Measurements from ENCODE around the gene PRPF8. TPM values are rescaled to one million over a fixed set of nuclear protein-coding genes. Genes with fewer than 3 reads are reported as not detected.

PRPF8 gene
- total and polyA plus RNA-seq, 2 of the 13 experiments (the other 11 are each of a cell fraction or from before 2014, with no cell fraction given) = 112 to 179 TPM

DNA sequence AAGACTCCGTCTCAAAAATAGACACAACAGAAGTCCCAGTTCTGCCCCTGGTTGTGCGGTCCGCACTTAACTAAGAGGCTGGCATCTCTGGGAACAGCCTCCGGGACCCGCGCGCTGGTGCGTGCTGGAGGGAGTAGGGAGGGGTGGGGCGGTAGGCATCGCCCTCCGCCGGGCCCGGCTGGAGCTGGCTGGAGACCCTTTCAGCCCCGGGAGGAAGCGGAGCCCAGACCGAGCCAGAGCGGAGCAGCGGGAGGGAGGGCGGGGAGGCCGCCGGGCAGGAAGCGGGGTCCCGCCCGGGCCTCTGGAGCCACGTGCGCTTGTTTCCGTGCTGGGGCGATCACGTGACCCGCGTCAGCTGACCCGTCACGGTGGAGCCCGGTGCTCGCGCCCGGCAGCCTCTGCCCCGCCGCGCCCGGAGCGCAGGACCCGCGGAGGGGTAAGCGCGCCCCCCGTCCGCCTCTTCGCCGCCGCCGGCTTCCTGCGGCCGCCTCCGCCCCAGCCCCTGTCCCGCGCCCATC lies 39.7 kb upstream of the PRPF8 start, which contains the start of gene WDR81 (continued):
- TF ChIP-seq, protein P1, sequence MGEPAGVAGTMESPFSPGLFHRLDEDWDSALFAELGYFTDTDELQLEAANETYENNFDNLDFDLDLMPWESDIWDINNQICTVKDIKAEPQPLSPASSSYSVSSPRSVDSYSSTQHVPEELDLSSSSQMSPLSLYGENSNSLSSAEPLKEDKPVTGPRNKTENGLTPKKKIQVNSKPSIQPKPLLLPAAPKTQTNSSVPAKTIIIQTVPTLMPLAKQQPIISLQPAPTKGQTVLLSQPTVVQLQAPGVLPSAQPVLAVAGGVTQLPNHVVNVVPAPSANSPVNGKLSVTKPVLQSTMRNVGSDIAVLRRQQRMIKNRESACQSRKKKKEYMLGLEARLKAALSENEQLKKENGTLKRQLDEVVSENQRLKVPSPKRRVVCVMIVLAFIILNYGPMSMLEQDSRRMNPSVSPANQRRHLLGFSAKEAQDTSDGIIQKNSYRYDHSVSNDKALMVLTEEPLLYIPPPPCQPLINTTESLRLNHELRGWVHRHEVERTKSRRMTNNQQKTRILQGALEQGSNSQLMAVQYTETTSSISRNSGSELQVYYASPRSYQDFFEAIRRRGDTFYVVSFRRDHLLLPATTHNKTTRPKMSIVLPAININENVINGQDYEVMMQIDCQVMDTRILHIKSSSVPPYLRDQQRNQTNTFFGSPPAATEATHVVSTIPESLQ (CRISPR knock-in tag; conservative IDR thresholded peaks at IDR 0.05) = no peak
- TF ChIP-seq, protein P2, sequence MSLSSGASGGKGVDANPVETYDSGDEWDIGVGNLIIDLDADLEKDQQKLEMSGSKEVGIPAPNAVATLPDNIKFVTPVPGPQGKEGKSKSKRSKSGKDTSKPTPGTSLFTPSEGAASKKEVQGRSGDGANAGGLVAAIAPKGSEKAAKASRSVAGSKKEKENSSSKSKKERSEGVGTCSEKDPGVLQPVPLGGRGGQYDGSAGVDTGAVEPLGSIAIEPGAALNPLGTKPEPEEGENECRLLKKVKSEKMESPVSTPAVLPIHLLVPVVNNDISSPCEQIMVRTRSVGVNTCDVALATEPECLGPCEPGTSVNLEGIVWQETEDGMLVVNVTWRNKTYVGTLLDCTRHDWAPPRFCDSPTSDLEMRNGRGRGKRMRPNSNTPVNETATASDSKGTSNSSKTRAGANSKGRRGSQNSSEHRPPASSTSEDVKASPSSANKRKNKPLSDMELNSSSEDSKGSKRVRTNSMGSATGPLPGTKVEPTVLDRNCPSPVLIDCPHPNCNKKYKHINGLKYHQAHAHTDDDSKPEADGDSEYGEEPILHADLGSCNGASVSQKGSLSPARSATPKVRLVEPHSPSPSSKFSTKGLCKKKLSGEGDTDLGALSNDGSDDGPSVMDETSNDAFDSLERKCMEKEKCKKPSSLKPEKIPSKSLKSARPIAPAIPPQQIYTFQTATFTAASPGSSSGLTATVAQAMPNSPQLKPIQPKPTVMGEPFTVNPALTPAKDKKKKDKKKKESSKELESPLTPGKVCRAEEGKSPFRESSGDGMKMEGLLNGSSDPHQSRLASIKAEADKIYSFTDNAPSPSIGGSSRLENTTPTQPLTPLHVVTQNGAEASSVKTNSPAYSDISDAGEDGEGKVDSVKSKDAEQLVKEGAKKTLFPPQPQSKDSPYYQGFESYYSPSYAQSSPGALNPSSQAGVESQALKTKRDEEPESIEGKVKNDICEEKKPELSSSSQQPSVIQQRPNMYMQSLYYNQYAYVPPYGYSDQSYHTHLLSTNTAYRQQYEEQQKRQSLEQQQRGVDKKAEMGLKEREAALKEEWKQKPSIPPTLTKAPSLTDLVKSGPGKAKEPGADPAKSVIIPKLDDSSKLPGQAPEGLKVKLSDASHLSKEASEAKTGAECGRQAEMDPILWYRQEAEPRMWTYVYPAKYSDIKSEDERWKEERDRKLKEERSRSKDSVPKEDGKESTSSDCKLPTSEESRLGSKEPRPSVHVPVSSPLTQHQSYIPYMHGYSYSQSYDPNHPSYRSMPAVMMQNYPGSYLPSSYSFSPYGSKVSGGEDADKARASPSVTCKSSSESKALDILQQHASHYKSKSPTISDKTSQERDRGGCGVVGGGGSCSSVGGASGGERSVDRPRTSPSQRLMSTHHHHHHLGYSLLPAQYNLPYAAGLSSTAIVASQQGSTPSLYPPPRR (CRISPR knock-in tag; IDR thresholded peaks at IDR 0.05; ENCODE audit: borderline replicate concordance) = 0 out of 2 replicates have a peak, but pooled peaks have one; percentile 33
- TF ChIP-seq ZNF878 (CRISPR knock-in tag; IDR thresholded peaks at IDR 0.05) (no peak), RXRA (CRISPR knock-in tag; IDR thresholded peaks at IDR 0.05) (no peak), MAFG (CRISPR knock-in tag; IDR thresholded peaks at IDR 0.05) (no peak), ZNF441 (CRISPR knock-in tag; IDR thresholded peaks at IDR 0.05; ENCODE audit: borderline replicate concordance) (peak; percentile 36; the same call in 1 of the 2 replicates), ZBTB1 (CRISPR knock-in tag; IDR thresholded peaks at IDR 0.05; ENCODE audit: borderline replicate concordance) (no peak), SRY (CRISPR knock-in tag; IDR thresholded peaks at IDR 0.05) (peak; percentile 40; the same call in 1 of the 2 replicates), ZC3H13 (CRISPR knock-in tag; IDR thresholded peaks at IDR 0.05) (no peak; the same call in 1 of the 2 replicates), ZNF260 (CRISPR knock-in tag; IDR thresholded peaks at IDR 0.05; ENCODE audit: borderline replicate concordance, low read depth) (no peak)
- TF ChIP-seq, protein P3, sequence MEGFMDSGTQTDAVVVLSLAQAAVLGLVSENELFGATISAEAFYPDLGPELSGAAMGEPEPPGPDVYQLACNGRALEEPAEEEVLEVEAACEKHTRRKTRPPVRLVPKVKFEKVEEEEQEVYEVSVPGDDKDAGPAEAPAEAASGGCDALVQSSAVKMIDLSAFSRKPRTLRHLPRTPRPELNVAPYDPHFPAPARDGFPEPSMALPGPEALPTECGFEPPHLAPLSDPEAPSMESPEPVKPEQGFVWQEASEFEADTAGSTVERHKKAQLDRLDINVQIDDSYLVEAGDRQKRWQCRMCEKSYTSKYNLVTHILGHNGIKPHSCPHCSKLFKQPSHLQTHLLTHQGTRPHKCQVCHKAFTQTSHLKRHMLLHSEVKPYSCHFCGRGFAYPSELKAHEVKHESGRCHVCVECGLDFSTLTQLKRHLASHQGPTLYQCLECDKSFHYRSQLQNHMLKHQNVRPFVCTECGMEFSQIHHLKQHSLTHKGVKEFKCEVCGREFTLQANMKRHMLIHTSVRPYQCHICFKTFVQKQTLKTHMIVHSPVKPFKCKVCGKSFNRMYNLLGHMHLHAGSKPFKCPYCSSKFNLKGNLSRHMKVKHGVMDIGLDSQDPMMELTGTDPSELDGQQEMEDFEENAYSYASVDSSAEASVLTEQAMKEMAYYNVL (CRISPR knock-in tag; IDR thresholded peaks at IDR 0.05; ENCODE audit: borderline replicate concordance) = no peak
- TF ChIP-seq, protein P4, sequence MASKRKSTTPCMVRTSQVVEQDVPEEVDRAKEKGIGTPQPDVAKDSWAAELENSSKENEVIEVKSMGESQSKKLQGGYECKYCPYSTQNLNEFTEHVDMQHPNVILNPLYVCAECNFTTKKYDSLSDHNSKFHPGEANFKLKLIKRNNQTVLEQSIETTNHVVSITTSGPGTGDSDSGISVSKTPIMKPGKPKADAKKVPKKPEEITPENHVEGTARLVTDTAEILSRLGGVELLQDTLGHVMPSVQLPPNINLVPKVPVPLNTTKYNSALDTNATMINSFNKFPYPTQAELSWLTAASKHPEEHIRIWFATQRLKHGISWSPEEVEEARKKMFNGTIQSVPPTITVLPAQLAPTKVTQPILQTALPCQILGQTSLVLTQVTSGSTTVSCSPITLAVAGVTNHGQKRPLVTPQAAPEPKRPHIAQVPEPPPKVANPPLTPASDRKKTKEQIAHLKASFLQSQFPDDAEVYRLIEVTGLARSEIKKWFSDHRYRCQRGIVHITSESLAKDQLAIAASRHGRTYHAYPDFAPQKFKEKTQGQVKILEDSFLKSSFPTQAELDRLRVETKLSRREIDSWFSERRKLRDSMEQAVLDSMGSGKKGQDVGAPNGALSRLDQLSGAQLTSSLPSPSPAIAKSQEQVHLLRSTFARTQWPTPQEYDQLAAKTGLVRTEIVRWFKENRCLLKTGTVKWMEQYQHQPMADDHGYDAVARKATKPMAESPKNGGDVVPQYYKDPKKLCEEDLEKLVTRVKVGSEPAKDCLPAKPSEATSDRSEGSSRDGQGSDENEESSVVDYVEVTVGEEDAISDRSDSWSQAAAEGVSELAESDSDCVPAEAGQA (IDR thresholded peaks at IDR 0.05; ENCODE audit: low read depth) = no peak
- TF ChIP-seq, protein P4 (CRISPR knock-in tag; IDR thresholded peaks at IDR 0.05; ENCODE audit: borderline replicate concordance) = no peak
